Suprapubic skin (tissue), 4 donors: Measurements from ENCODE around the gene FAM3A. TPM values are rescaled to one million over a fixed set of nuclear protein-coding genes. Genes with fewer than 3 reads are reported as not detected.

Source experiments
- DNase-seq, 2 donors: peaks; one replicate each; pipeline ENCODE4 v3.0.0-alpha.2; 2019; ENCODE audit warnings: low spot score in 2 of 2
- H3K27ac ChIP-seq: fragments of 200-600 bp; sonication (generic); one replicate; pipeline ENCODE4 v1.5.1; 2019
- H3K27me3 ChIP-seq: fragments of 200-600 bp; sonication (generic); one replicate; pipeline ENCODE4 v1.5.1; 2019
- H3K36me3 ChIP-seq: fragments of 200-600 bp; sonication (generic); one replicate; pipeline ENCODE4 v1.5.1; 2019
- H3K4me1 ChIP-seq: fragments of 200-600 bp; sonication (generic); one replicate; pipeline ENCODE4 v1.5.1; 2019
- H3K4me3 ChIP-seq: fragments of 200-600 bp; sonication (generic); one replicate; pipeline ENCODE4 v1.5.1; 2019; ENCODE audit warnings: mild to moderate bottlenecking
- H3K9me3 ChIP-seq: fragments of 200-600 bp; sonication (generic); one replicate; pipeline ENCODE4 v1.5.1; 2019
- CTCF ChIP-seq, 2 donors: fragments of 200-600 bp in 1 of 2; fragments of 450-650 bp in 1 of 2; sonication (generic) in 1 of 2; IDR thresholded peaks; one replicate each; pipeline ENCODE4 v1.5.1; 2016 to 2019; ENCODE audit warnings: antibody characterized with exemption in 2 of 2, mild to moderate bottlenecking in 1 of 2, moderate library complexity in 1 of 2
- EP300 ChIP-seq: sonication (generic); formaldehyde crosslinking; IDR thresholded peaks from one replicate; pipeline ENCODE4 v1.6.1; 2017; ENCODE audit warnings: antibody characterized with exemption
- POLR2A ChIP-seq, 2 donors: fragments of 450-650 bp; IDR thresholded peaks; one replicate each; pipeline ENCODE4 v1.6.1; 2017; ENCODE audit warnings: antibody characterized with exemption in 2 of 2, mild to moderate bottlenecking in 2 of 2, moderate library complexity in 2 of 2
- POLR2AphosphoS5 ChIP-seq, 3 donors: sonication (generic); formaldehyde crosslinking; IDR thresholded peaks; one replicate each; pipeline ENCODE4 v1.6.1; 2017; ENCODE audit warnings: antibody characterized with exemption in 3 of 3
- WGBS: methylation state at CpG from one replicate; pipeline ENCODE4 v1.1.5; 2018; 5-methylcytosine and 5-hydroxymethylcytosine counted together
- total RNA-seq, 4 donors: library from RNA; depleted of rRNA; stranded (reverse); fragments of >200 nt; gene quantifications; one replicate each; pipeline ENCODE4 v1.1.0, GENCODE V29; 2016

The FAM3A gene
- total RNA-seq, 4 donors from 2014 or later = 33.5 to 40.6 (median 36.6) TPM

- peaks cover 32% of the 10 kb centered on the region for H3K4me1 ChIP-seq
- no peaks in the 10 kb centered on the region for H3K27me3 ChIP-seq
- no peaks in the 10 kb centered on the region for H3K9me3 ChIP-seq
- peak in 1 of 2 donors; percentile 66 for DNase-seq
- H3K27ac ChIP-seq = no peak overlapping the region
- H3K36me3 ChIP-seq = no peaks in the 10 kb centered on the region
- no peak overlapping the region for H3K4me3 ChIP-seq
- TF ChIP-seq POLR2A (IDR thresholded peaks at IDR 0.05) (no peak), CTCF (IDR thresholded peaks at IDR 0.05) (no peak)
- 90% methylated on average over 14 of the region's 20 CpGs for WGBS
Measured at GRCh38 chrX:154488336-154489075, 27.5 kb downstream of the FAM3A start.

DNA sequence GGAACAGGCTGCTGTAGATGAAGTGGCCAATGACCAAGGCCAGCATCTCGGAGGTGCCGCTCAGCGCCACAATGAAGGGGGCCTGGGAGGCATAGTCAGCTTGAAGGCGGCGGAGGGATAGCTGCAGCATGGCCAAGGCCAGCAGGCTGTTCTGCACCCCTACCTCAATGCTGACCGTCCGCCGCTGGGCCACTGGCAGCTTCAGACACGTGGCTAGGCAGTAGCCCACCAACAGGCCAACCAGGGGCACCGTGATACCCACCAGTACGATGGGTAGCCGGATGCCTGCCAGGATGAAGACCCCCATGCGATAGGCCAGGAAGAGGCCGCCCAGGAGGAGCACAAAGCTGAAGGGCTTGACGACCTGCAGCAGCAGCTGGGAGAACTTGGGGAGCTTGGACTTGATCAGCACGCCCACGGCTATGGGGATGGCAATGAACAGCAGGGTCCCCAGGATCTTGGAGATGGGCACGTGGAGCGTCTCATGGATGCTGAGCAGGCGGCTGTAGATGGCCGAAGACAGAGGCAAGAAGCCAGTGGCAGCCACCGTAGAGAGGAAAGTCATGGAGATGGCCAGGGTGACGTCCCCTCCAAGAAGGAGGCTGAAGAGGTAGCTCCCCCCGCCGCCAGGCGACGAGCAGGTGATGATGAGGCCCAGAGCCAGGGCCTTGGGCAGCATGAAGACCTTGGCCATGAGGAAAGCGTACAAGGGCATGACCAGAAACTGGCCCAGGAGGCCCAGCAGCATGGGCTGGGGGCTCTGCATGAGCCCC lies 28.3 kb downstream of the FAM3A start:
- 94% methylated on average over 16 of the region's 28 CpGs for WGBS
- H3K27me3 ChIP-seq = no peaks in the 10 kb centered on the region

DNA sequence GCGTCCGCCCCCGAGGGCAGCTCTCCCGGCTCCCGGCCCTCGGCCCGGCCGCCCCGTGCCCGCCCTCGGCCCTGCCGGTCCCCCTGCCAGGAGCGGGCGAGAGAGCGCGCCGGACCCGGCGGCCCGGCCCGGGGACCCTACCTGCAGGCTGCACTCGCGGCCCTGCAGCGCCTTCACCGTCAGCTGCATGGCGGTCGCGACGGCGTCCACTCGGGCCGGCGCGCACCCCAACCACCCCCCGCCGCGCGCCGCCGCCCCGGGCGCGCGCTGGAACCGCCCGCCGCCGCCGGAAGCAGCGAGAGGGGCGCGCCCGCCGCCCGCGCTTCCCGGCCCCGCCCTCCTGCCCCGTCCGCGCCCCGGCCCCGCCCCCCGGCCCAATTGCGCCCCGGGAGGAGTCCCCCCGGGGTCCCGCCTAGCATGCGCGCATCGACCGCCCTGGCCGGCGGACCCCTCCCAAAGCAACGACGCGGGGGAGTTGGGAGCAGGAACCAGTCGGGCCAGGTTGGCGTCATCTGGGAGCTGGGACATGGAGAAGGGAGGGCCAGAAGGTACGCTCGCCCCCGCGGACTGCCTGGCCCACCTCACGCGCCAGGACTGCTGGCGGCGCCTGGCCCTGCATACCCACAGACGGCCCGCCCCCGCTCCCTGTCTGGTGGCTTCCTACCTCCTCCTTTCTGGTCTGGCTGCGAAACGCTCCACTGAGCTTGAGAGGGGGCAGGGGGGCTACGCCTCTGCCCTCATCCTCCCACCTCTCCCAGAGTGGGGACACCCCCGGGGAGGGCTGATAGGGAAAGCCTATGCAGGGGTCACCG lies 29.4 kb downstream of the FAM3A start, which contains the start of gene UBL4A:
Gene UBL4A, minus strand, starts transcription at position 220 of the 812 bp plus-strand sequence. Its CDS starts 31 bp downstream, at position 189.
- WGBS = 71% methylated on average over 6 of the region's 95 CpGs
- peak in 1 of 2 donors; percentile 77 for DNase-seq
- Histone ChIP-seq H3K27ac (peak within 1 kb of the TSS; percentile 83), H3K9me3 (no peaks in the 10 kb centered on the region), H3K27me3 (no peaks in the 10 kb centered on the region), H3K36me3 (no peaks in the 10 kb centered on the region), H3K4me3 (peak within 1 kb of the TSS; percentile 69), H3K4me1 (peaks cover 32% of the 10 kb centered on the region)
- TF ChIP-seq CTCF (IDR thresholded peaks at IDR 0.05) = no peak
- TF ChIP-seq POLR2A (IDR thresholded peaks at IDR 0.05) = no peak
- TF ChIP-seq POLR2AphosphoS5 (IDR thresholded peaks at IDR 0.05) = no peak
- TF ChIP-seq EP300 = no peak

More for the DNA sequence above, 28.3 kb downstream of the FAM3A start:
- Histone ChIP-seq H3K36me3 (no peaks in the 10 kb centered on the region), H3K4me3 (no peak overlapping the region), H3K27ac (no peak overlapping the region), H3K4me1 (peaks cover 32% of the 10 kb centered on the region), H3K9me3 (no peaks in the 10 kb centered on the region)
- DNase-seq = peak in 1 of 2 donors; percentile 61
- TF ChIP-seq EP300 = no peak
- no peak for TF ChIP-seq POLR2AphosphoS5 (IDR thresholded peaks at IDR 0.05)
- no peak for TF ChIP-seq CTCF (IDR thresholded peaks at IDR 0.05)
- no peak for TF ChIP-seq POLR2A (IDR thresholded peaks at IDR 0.05)

DNA sequence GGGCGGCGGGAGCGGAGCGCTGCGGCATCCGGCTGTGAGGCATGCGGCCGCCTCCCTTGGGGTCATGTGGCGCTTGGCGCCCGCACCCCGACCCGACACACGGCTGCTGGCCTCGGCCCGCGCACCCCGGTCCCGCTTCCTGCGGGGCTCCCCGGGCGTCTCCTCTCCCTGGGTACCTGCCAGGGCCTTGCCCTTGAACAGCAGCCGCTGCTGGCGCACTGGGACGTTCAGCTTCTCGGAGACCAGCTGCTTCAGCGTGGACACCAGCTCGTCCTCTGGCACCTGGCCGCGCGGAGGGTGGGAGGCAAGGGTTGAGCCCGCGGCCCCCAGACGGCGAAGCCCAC lies 30.0 kb downstream of the FAM3A start:
- TF ChIP-seq CTCF (IDR thresholded peaks at IDR 0.05) (no peak), POLR2A (IDR thresholded peaks at IDR 0.05) (no peak), EP300 (no peak), POLR2AphosphoS5 (IDR thresholded peaks at IDR 0.05) (no peak)
- DNase-seq = peak in 1 of 2 donors; percentile 70
- Histone ChIP-seq H3K4me1 (peaks cover 32% of the 10 kb centered on the region), H3K4me3 (peak overlapping the region; percentile 69), H3K36me3 (no peaks in the 10 kb centered on the region), H3K9me3 (no peaks in the 10 kb centered on the region), H3K27ac (peak overlapping the region; percentile 83), H3K27me3 (no peaks in the 10 kb centered on the region)
- WGBS = 39% methylated on average over 13 of the region's 35 CpGs
